GM18870 (cell line): ENCODE measurements around the gene PAQR8.
A peak's percentile ranks its signal among the peaks of the same experiment; 100 is the strongest.
"Not testable (repeated sequence)": the region's sequence is repeated elsewhere in the genome, so short reads cannot be mapped to it uniquely, and the experiment has no call there.

Experiments
- ATAC-seq: cut with Tn5 transposase; IDR thresholded peaks from one replicate; pipeline ENCODE4 v1.9.1; 2021; ENCODE audit warnings: moderate library complexity; ENCODE audit not compliant: unreplicated experiment

The PAQR8 gene

DNA sequence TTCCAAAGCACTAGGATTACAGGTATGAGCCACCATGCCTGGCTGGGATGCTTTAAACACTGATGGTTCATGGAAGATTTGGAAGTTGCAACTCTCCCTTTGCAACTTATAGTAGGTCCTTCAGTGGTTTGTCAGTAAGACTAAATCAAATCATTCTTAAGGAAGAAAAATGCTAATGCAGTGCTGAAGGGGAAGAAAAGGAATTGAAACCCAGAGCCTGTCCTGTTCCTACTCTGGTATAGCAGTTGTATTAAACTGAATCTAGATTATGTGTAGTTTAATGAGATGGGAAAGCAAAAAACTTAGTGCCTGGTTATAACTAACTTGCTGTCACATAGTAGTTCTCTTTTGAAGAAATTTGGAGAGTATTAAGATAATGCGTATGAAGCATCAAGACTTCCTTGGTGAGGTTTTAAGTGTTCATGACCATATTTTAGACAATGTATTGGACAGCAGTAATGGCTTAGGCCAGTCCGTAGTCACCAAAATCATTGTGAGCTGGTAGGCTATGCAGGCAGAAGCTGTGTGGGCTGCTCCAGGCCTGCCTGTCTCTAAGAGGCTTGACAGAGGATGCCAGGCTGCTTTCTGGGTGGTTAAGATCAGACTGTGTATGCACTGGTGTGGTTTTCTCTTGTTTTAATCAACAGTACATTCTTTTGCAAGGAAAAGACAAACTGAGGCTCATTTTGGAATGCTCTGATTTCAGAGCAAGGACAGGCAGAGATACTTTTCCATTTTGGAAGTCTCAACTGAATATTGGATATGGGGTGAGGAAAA is 14.0 kb downstream of the PAQR8 start:
- no peak for ATAC-seq

GRCh38 chr6:52376763-52377162 is 14.8 kb downstream of the PAQR8 start:
- ATAC-seq, result no peak

DNA sequence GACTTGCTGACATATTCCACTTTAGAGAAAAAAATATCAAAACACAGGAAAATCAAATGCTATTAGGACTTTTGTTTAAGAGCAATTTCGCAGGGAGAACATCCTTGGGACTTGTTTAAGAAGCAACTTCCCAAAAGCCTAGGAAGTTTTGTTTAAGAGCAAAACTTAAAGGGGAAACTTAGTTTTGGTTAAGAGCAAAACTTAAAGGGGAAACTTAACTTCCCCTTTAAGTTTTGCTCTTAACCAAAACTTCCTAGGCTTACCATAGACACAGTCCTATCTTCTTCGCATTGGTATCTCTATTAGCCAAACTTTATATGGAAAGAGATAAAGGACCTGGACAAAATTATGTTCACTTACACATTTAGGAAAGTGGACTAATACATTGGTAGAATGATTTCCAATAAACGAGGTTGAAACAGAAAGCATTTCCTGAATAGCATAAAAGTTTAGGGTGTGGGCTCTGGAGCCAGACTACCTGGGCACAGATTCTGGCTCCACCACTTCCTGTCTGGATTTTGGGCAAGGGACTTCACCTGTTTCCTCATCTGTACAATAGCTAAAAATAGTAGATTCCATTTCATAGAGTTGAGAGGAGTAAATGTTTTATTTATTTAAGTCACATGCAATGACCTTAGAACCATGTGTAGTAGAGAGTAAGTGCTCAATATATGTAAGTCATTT is 15.7 kb downstream of the PAQR8 start:
- ATAC-seq, result peak; percentile 47

DNA sequence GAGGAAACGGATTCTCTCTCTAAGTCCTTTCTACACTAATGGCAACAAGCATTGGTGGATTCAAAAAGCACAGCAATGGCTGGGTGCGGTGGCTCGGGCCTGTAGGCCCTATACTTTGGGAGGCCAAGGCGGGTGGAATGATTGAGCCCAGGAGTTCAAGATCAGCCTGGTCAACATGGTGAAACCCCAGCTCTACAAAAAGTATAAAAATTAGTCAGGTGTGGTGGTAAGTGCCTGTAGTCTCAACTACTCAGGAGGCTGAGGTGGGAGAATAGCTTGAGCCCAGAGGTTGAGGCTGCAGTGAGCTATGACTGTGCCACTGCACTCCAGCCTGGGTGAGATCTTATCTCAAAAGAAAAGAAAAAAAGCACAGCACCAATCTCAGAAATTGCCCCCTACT is 19.3 kb downstream of the PAQR8 start:
- no peak for ATAC-seq

DNA sequence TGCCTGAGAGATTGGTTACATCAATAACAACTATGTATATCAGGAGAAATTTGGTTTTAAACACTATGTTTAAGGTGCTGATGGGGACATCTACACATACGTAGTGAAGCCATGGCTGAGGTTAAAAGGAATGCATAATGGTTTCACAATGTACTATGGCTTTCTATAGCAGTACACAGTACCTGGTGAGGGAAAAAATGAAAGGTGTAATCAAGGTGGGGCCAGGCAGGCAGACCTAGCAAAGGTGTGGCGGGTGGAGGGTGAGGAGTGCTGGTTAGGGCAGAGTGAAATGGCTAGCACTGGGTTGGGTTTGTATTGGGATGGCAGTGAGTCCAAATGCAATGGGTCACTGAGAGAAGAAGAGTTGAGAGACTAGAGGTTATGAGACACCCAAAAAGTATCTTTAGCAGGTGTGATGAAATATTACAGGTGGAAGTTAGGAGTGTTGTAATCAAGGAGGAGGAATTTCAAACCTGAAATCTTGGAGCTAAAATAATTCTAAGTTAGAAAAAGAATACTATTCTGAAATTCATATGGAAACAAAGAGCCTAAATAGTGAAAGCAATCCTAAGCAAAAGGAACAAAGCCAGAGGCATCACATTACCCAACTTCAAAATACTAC is 22.3 kb downstream of the PAQR8 start:
- no peak for ATAC-seq

GRCh38 chr6:52385074-52385473 is 23.1 kb downstream of the PAQR8 start:
- ATAC-seq, result no peak

DNA sequence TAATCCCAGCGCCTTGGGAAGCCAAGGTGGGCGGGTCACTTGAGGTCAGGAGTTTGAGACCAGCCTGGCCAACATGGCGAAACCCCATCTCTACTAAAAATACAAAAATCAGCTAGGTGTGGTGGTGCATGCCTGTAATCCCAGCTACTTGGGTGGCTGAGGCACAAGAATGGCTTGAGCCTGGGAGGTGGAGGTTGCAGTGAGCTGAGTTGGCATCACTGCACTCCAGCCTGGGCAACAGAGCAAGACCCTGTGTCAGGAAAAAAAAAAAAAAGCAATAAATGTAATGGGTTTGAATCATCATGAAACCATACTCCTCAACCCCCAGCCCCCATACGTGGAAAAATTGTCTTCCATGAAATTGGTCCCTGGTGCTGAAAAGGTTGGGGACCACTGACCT is 26.2 kb downstream of the PAQR8 start:
- ATAC-seq, result not testable (repeated sequence)

GRCh38 chr6:52388790-52389189 is 26.8 kb downstream of the PAQR8 start:
- no peak for ATAC-seq

DNA sequence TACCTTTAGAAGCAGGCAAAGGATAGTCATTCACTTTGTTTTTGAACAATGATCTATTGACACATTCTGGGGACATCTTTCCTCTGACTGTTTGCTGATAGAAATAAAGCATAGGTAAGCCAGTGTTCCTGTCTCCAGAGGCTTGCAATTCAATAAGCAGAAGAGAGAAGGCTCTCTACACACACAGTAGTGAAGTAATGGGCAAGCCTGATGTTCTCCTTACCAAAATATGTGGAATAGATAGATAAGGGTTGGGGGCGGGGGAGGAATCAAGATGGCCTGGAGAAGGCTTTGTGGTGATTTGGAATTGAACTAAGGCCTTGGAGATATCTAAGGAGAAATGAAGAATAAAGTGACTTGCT is 27.3 kb downstream of the PAQR8 start:
- ATAC-seq, result no peak

DNA sequence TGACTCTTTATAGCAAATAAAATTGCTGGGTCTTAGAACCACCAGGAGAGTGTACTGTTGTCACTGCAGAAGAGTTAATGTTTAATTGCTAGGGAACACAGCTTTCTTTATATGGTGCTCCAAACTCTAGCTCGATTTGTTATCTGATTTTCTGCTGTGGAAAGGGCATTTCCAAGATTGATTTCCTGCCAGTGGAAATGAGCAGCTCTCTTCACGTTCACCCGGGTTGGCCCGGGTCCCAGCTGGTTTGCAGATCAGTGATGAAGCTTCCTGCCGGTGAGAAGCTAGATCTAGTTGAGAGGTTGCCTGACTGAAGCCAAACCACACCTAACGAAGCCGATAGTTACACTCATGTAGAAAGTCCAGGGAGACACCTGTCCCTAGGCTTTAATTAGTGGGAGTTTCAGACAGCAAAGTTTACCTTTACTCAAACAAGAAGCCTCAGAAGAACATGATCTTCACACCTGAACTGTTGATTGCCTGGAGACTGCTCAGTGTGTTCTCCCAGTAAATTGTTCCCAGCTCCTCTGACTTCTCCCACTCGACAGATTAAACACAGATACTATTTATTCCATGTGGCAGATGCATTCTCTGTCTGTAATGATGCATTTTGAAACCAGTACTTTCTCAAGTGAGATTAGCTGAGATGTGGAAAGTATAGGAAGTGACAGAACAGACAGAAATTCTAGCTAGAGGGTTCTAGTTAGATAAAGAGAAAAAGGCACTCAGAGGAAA is 27.8 kb downstream of the PAQR8 start:
- peak; percentile 57 for ATAC-seq

GRCh38 chr6:52390361-52390727 is 28.4 kb downstream of the PAQR8 start:
- peak; percentile 28 for ATAC-seq

GRCh38 chr6:52391599-52391998 is 29.6 kb downstream of the PAQR8 start:
- ATAC-seq, result no peak

GRCh38 chr6:52392944-52393343 is 31.0 kb downstream of the PAQR8 start:
- no peak for ATAC-seq

GRCh38 chr6:52393780-52394179 is 31.8 kb downstream of the PAQR8 start:
- ATAC-seq, result no peak

DNA sequence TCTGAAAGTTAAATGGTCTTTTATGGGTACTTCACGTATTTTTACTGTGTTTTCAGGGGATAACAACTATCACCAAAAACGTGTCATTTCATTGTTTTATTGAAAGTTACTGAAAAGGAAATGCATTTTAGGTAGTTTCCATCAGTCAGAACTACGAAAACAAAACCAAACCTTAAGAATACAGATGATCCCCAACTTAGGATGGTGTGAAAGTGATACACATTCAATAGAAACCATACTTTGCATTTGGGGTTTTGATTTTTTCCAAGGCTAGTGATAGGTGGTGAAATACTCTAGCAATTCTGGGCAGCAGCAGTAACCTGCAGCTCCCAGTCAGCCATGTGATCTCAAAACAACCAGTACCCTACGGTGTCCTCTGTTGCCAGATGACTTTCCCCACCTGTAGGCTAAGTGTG is 32.3 kb downstream of the PAQR8 start:
- peak; percentile 63 for ATAC-seq

GRCh38 chr6:52395969-52396368 is 34.0 kb downstream of the PAQR8 start:
- no peak for ATAC-seq

DNA sequence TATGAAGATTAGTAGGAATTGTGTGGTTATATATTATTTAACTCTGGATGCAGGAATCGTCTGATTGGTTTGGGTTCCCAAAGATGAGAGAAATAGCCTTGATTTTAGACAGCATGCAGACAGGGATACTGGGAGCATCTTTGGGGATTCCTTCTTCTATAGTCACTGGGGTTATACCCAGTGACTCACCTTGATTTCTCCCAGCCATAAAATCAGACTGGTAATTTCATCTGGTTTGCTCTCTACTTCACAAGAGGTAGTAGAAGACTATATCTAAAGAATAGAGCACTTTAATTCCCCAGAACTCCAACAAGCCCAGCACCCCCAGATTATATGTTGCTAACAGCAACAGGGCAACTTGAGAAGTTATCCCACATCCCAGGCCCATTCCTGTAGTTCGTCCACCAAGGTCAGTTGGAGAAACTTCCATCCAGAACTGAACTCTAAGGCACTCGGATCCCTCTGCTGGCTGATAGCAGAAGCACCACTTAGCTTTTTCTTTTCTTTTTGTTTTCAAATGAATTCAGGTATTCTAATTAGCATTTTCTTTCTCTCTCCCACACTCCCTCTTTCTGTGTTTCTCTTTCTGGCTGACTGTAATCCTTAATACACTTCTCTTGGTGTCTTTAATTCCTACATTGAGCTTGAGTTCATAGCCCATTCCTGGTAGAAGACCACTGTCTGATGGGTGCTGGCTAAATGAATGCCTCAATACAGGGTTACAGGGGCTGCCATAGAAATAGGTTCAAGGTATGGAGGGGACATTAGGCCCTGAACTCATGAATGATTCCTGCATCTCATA is 37.8 kb downstream of the PAQR8 start:
- ATAC-seq, result peak; percentile 39

DNA sequence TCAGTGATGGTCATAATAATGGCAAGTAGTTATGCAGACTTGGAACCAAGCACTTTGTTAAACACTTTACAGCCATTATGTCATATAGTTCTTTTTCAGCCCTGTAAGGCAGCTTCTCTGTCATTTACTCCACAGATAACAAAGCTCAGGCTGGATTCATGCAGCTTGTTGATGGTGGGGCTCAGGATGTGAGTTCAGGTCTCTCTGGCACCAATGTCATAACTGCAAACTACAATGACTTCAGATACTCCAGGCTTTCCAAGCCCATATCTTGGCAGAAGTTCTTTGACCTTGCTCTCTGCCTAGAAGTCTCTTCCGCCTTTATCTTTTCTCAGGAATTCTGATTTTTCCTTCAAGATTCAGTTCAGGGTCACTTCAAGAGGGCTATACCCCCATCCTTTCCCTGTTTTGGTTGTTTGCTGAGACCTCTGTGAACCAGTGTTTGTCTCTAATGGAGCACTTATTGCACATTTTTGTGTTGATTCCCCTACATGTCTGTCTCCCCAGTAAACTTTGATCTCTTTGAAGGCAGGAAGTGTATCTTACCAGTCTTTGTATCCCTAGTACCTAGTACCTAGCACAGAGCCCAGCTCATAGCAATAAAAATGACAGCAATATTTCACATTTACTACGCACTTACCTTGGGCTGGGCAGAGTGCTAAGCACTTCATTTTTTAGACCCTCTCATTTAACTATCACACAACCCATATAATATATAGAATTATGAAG is 38.5 kb downstream of the PAQR8 start:
- no peak for ATAC-seq

GRCh38 chr6:52403086-52403485 is 41.1 kb downstream of the PAQR8 start:
- no peak for ATAC-seq

- no peak for ATAC-seq
These were observed 41.7 kb downstream of the PAQR8 start for GRCh38 chr6:52403627-52404026.
